ENCODE results near the gene TRMU. TPM values are rescaled to one million over a fixed set of nuclear protein-coding genes. Genes with fewer than 3 reads are reported as not detected.
A peak's percentile ranks its signal among the peaks of the same experiment; 100 is the strongest.

The TRMU gene
- total RNA-seq, 1 donor from 2014 or later, result 38.2 TPM

DNA sequence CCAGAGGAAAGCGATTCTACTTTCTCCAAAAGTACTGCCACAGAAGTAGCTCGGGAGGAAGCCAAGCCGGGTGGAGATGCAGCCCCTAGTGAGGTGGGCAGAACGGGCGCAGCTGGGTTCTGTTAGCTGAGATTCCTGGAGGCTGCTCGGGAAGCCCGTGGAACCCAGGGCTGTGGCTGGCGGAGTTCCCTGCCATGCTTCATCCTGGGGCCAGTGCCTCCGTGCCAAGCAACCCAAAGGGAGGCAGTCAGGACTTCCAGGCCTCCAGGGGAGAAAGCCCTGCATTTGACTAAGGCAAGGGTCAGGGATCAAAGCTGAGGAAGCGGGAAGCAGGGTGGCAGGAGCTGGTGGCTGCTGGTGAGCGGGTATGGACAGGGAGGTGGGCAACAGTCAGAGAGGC, 6.7 kb upstream of the TRMU start:
- Mint-ChIP-seq H3K27ac (ENCODE audit: unreplicated experiment) (no peak overlapping the region), H3K27me3 (ENCODE audit: unreplicated experiment) (no peaks in the 10 kb centered on the region), H3K36me3 (ENCODE audit: unreplicated experiment) (peaks cover 3% of the 10 kb centered on the region), H3K9me3 (ENCODE audit: unreplicated experiment) (no peaks in the 10 kb centered on the region), H3K4me3 (ENCODE audit: unreplicated experiment) (no peak overlapping the region), H3K4me1 (ENCODE audit: unreplicated experiment) (no peaks in the 10 kb centered on the region)
- TF ChIP-seq, protein P1, sequence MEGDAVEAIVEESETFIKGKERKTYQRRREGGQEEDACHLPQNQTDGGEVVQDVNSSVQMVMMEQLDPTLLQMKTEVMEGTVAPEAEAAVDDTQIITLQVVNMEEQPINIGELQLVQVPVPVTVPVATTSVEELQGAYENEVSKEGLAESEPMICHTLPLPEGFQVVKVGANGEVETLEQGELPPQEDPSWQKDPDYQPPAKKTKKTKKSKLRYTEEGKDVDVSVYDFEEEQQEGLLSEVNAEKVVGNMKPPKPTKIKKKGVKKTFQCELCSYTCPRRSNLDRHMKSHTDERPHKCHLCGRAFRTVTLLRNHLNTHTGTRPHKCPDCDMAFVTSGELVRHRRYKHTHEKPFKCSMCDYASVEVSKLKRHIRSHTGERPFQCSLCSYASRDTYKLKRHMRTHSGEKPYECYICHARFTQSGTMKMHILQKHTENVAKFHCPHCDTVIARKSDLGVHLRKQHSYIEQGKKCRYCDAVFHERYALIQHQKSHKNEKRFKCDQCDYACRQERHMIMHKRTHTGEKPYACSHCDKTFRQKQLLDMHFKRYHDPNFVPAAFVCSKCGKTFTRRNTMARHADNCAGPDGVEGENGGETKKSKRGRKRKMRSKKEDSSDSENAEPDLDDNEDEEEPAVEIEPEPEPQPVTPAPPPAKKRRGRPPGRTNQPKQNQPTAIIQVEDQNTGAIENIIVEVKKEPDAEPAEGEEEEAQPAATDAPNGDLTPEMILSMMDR (IDR thresholded peaks at IDR 0.05), result no peak
- no peak for DNase-seq (ENCODE audit: extremely low spot score, unreplicated experiment)

DNA sequence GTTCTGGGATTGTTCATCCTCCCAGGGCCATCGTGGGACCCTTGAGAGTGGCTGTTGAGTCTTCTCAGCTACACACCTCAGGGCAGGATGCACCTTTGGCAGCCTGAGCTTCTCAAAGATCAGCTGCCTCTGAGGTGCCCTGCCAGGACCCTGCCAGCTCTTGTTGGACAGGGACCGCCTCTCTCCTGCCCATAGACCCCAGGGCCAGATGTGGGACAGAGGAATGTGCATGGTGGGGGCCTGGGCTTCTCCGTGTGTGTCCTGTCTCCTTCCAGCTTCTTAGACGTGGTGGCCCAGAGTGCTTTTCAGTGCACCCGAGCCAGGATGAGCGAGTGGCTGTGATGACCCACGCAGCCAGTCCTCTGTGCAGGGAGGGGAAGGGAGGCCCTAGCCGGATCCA, 5.9 kb upstream of the TRMU start:
- H3K27ac Mint-ChIP-seq (ENCODE audit: unreplicated experiment), result no peak overlapping the region
- DNase-seq (ENCODE audit: extremely low spot score, unreplicated experiment), result no peak
- no peaks in the 10 kb centered on the region for H3K9me3 Mint-ChIP-seq (ENCODE audit: unreplicated experiment)
- TF ChIP-seq, protein P1 (IDR thresholded peaks at IDR 0.05), result no peak
- H3K4me1 Mint-ChIP-seq (ENCODE audit: unreplicated experiment), result peaks cover 2% of the 10 kb centered on the region
- no peaks in the 10 kb centered on the region for H3K27me3 Mint-ChIP-seq (ENCODE audit: unreplicated experiment)
- no peak overlapping the region for H3K4me3 Mint-ChIP-seq (ENCODE audit: unreplicated experiment)
- no peaks in the 10 kb centered on the region for H3K36me3 Mint-ChIP-seq (ENCODE audit: unreplicated experiment)

DNA sequence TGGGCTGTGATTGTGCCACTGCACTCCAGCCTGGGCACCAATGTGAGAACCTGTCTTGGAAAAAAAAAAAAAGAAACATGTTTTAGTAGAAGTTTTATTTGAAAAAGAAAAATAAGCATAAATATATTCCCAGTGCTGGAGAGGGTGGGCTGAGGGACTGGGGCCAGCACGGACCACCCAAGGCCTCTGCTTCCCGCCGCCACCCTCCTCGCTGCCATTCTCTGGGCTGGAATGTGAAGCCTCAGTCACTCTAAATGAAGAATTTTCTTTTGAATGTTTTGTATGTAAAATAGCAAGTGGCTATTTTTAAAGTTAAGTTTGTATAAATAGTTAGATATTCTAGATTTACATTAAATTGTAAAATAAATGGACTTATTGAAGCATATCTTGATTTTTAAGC, 5.1 kb upstream of the TRMU start:
- TF ChIP-seq, protein P1 (IDR thresholded peaks at IDR 0.05), result no peak
- no peak overlapping the region for H3K27ac Mint-ChIP-seq (ENCODE audit: unreplicated experiment)
- H3K9me3 Mint-ChIP-seq (ENCODE audit: unreplicated experiment), result no peaks in the 10 kb centered on the region
- no peaks in the 10 kb centered on the region for H3K27me3 Mint-ChIP-seq (ENCODE audit: unreplicated experiment)
- peaks cover 4% of the 10 kb centered on the region for H3K4me1 Mint-ChIP-seq (ENCODE audit: unreplicated experiment)
- no peaks in the 10 kb centered on the region for H3K36me3 Mint-ChIP-seq (ENCODE audit: unreplicated experiment)
- no peak for DNase-seq (ENCODE audit: extremely low spot score, unreplicated experiment)
- H3K4me3 Mint-ChIP-seq (ENCODE audit: unreplicated experiment), result no peak overlapping the region

DNA sequence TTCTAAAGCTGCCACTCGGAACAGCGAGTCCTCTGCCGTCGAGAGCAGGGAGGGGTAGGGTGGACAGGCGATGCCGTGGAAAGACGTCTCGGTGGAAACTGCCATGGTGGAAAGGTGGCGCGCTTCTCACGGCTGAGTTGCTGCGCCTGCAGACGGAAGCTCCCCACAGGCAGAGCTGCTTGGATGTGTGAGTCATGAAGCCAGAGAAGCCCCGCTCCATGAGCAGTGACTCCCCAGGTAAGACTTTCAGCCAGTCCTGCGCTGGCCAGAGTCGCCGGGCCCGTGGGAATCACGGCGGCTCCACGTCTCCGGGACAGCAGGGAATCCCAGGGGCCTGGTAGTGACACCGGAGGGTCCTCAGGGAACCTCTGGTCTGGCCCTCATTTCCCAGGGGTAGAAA, 4.0 kb upstream of the TRMU start:
- no peak for DNase-seq (ENCODE audit: extremely low spot score, unreplicated experiment)
- H3K4me3 Mint-ChIP-seq (ENCODE audit: unreplicated experiment), result no peak overlapping the region
- H3K9me3 Mint-ChIP-seq (ENCODE audit: unreplicated experiment), result no peaks in the 10 kb centered on the region
- H3K27ac Mint-ChIP-seq (ENCODE audit: unreplicated experiment), result peak overlapping the region; percentile 44
- TF ChIP-seq, protein P1 (IDR thresholded peaks at IDR 0.05), result no peak
- peaks cover 7% of the 10 kb centered on the region for H3K4me1 Mint-ChIP-seq (ENCODE audit: unreplicated experiment)
- no peaks in the 10 kb centered on the region for H3K36me3 Mint-ChIP-seq (ENCODE audit: unreplicated experiment)
- H3K27me3 Mint-ChIP-seq (ENCODE audit: unreplicated experiment), result no peaks in the 10 kb centered on the region

DNA sequence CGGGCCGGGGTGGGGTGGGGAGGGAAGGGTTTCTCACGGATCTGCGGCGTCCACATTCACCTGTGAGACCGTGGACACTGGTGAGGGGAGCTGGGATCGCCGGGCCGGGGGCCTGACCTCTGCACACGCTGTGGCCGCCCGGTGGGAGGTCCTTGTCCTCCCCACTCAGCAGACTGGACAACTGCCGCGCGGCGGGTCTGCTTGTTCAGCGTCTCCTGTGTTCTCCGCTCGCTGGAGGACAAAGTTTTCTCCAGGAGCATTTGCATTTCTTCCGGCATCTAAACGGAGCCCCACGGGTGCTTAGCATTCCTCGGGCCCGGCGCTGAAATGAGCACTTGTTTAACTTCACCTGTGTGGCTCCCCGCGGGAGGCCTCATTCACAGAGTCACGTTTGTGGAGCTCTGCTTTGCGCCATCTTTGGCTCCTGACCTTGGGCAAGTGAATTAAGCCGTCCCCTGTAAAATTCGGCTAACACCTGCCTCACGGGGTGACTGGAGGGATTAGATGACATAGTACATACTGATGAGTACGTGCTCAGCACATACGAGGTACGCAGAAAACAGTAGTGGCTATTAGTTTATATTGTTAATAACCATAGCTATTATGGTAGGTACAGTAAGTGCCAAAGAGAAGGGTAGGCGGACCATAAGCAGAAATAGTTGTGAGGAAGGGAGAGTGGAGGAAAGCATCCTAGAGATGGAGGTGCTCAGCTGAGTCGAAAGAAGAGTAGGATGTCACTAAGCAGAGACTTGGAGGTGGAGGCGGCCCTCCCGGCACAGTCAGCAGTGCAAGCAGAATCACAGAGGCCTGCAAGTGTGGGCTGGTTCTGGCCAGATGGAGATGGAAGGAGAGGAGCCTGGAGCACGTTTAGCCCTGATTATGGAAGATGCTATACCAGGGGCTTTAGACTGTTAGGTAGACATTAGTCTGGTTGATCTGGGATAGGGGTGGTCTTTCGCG, 885 bp downstream of the TRMU start:
- Mint-ChIP-seq H3K4me3 (ENCODE audit: unreplicated experiment) (peak overlapping the region; percentile 88), H3K36me3 (ENCODE audit: unreplicated experiment) (peaks cover 22% of the 10 kb centered on the region), H3K4me1 (ENCODE audit: unreplicated experiment) (peaks cover 14% of the 10 kb centered on the region), H3K9me3 (ENCODE audit: unreplicated experiment) (no peaks in the 10 kb centered on the region), H3K27me3 (ENCODE audit: unreplicated experiment) (no peaks in the 10 kb centered on the region), H3K27ac (ENCODE audit: unreplicated experiment) (peak overlapping the region; percentile 78)
- TF ChIP-seq, protein P1 (IDR thresholded peaks at IDR 0.05), result no peak
- no peak for DNase-seq (ENCODE audit: extremely low spot score, unreplicated experiment)

All from osteocyte (in vitro differentiated cells).